DND-41 (cell line): ENCODE measurements around the gene SLC6A9.

Experiments
- ATAC-seq: fragments of 200-7000 bp; cut with Tn5 transposase; 3 replicates; pipeline ENCODE4 v1.9.1; 2021; ENCODE audit warnings: low read depth; ENCODE audit not compliant: insufficient read depth
- DNase-seq: peaks from one replicate; pipeline ENCODE4 v3.0.0-alpha.2; 2020
- H2AFZ ChIP-seq: 2 replicates; pipeline ENCODE4 v1.6.0; 2012; ENCODE audit warnings: low read depth, low read length
- H3K27ac ChIP-seq: 2 replicates; pipeline ENCODE4 v1.5.1; 2012; ENCODE audit warnings: low read length, inconsistent platforms
- H3K27me3 ChIP-seq: fragments of 200-600 bp; sonication (generic); 2 replicates; pipeline ENCODE4 v1.6.0; 2012; ENCODE audit warnings: low read length, mild to moderate bottlenecking, inconsistent platforms; ENCODE audit not compliant: insufficient read depth, poor library complexity
- H3K36me3 ChIP-seq: 2 replicates; pipeline ENCODE4 v1.5.1; 2012; ENCODE audit warnings: low read length, inconsistent platforms; ENCODE audit not compliant: insufficient read depth
- H3K4me1 ChIP-seq: 2 replicates; pipeline ENCODE4 v1.5.1; 2012; ENCODE audit warnings: mild to moderate bottlenecking, low read length; ENCODE audit not compliant: insufficient read depth
- H3K4me2 ChIP-seq: 2 replicates; pipeline ENCODE4 v1.6.0; 2012; ENCODE audit warnings: mild to moderate bottlenecking, moderate library complexity, low read length, inconsistent platforms; ENCODE audit not compliant: insufficient read depth
- H3K4me3 ChIP-seq, 2 experiments: fragments of 200-600 bp in 1 of 2; shearing (Covaris generic) in 1 of 2; 2 replicates each; pipeline ENCODE4 v1.5.1; 2012 to 2016; ENCODE audit warnings: inconsistent platforms in 2 of 2, low read length in 2 of 2, mild to moderate bottlenecking in 2 of 2, low read depth in 1 of 2, moderate library complexity in 1 of 2
- H3K79me2 ChIP-seq: 2 replicates; pipeline ENCODE4 v1.6.0; 2012; ENCODE audit warnings: low read length, inconsistent platforms; ENCODE audit not compliant: insufficient read depth
- H3K9ac ChIP-seq: 2 replicates; pipeline ENCODE4 v1.6.0; 2012; ENCODE audit warnings: low read depth, mild to moderate bottlenecking, inconsistent platforms, low read length, moderate library complexity
- H3K9me3 ChIP-seq: 2 replicates; pipeline ENCODE4 v1.5.1; 2012; ENCODE audit warnings: low read length, moderate library complexity, mild to moderate bottlenecking, inconsistent platforms; ENCODE audit not compliant: insufficient read depth, severe bottlenecking
- H4K20me1 ChIP-seq: 2 replicates; pipeline ENCODE4 v1.6.0; 2012; ENCODE audit warnings: low read length; ENCODE audit not compliant: insufficient read depth
- EZH2 ChIP-seq: IDR thresholded peaks from 3 replicates; pipeline ENCODE4 v1.6.1; 2012; ENCODE audit warnings: borderline replicate concordance, low read depth, mild to moderate bottlenecking, moderate library complexity, low read length, inconsistent platforms; ENCODE audit not compliant: severe bottlenecking
- TF ChIP-seq, protein P1 (sequence below): IDR thresholded peaks from 2 replicates; pipeline ENCODE4 v1.5.1; 2012; ENCODE audit warnings: borderline replicate concordance, low read length, moderate library complexity, mild to moderate bottlenecking; ENCODE audit not compliant: poor library complexity, severe bottlenecking; ENCODE audit errors: extremely low read depth

Gene SLC6A9

GRCh38 chr1:44013949-44014348 lies 17.3 kb downstream of the SLC6A9 start:
- no peak overlapping the region for H3K9ac ChIP-seq
- TF ChIP-seq, protein P1, sequence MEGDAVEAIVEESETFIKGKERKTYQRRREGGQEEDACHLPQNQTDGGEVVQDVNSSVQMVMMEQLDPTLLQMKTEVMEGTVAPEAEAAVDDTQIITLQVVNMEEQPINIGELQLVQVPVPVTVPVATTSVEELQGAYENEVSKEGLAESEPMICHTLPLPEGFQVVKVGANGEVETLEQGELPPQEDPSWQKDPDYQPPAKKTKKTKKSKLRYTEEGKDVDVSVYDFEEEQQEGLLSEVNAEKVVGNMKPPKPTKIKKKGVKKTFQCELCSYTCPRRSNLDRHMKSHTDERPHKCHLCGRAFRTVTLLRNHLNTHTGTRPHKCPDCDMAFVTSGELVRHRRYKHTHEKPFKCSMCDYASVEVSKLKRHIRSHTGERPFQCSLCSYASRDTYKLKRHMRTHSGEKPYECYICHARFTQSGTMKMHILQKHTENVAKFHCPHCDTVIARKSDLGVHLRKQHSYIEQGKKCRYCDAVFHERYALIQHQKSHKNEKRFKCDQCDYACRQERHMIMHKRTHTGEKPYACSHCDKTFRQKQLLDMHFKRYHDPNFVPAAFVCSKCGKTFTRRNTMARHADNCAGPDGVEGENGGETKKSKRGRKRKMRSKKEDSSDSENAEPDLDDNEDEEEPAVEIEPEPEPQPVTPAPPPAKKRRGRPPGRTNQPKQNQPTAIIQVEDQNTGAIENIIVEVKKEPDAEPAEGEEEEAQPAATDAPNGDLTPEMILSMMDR: no peak
- no peak for TF ChIP-seq EZH2
- ATAC-seq: no peak
- no peak overlapping the region for H3K4me2 ChIP-seq
- H4K20me1 ChIP-seq: no peaks in the 10 kb centered on the region
- no peak overlapping the region for H3K27ac ChIP-seq
- no peak overlapping the region for H2AFZ ChIP-seq
- no peaks in the 10 kb centered on the region for H3K4me1 ChIP-seq
- H3K79me2 ChIP-seq: no peaks in the 10 kb centered on the region
- H3K36me3 ChIP-seq: no peaks in the 10 kb centered on the region
- no peak for DNase-seq
- H3K9me3 ChIP-seq: no peaks in the 10 kb centered on the region
- H3K4me3 ChIP-seq: no peak overlapping the region
- H3K27me3 ChIP-seq: no peaks in the 10 kb centered on the region

- Histone ChIP-seq H3K9me3 (no peaks in the 10 kb centered on the region), H4K20me1 (no peaks in the 10 kb centered on the region), H3K27ac (no peak overlapping the region), H3K79me2 (no peaks in the 10 kb centered on the region), H3K27me3 (no peaks in the 10 kb centered on the region), H3K4me1 (no peaks in the 10 kb centered on the region), H2AFZ (no peak overlapping the region), H3K4me2 (no peak overlapping the region), H3K4me3 (no peak overlapping the region), H3K9ac (no peak overlapping the region), H3K36me3 (no peaks in the 10 kb centered on the region)
- TF ChIP-seq, protein P1: no peak
- no peak for TF ChIP-seq EZH2
- no peak for ATAC-seq
- no peak for DNase-seq
Measured at GRCh38 chr1:44012941-44013609, 18.2 kb downstream of the SLC6A9 start.

GRCh38 chr1:44012404-44012803 lies 18.9 kb downstream of the SLC6A9 start:
- Histone ChIP-seq H4K20me1 (no peaks in the 10 kb centered on the region), H3K4me2 (no peak overlapping the region), H3K9ac (no peak overlapping the region), H3K4me1 (no peaks in the 10 kb centered on the region), H3K36me3 (no peaks in the 10 kb centered on the region), H3K9me3 (no peaks in the 10 kb centered on the region), H3K4me3 (no peak overlapping the region), H3K79me2 (no peaks in the 10 kb centered on the region), H2AFZ (no peak overlapping the region), H3K27me3 (no peaks in the 10 kb centered on the region), H3K27ac (no peak overlapping the region)
- no peak for TF ChIP-seq EZH2
- TF ChIP-seq, protein P1: no peak
- DNase-seq: no peak
- 0 out of 3 replicates have a peak, but pooled peaks have one; percentile 26 for ATAC-seq
